Lower leg skin (tissue), 3 donors: ENCODE measurements around the gene ZNF2.

Experiments
- POLR2A ChIP-seq, 2 donors: fragments of 450-650 bp; IDR thresholded peaks; one replicate each; pipeline ENCODE4 v1.6.1; 2016 to 2017; ENCODE audit warnings: antibody characterized with exemption in 2 of 2, mild to moderate bottlenecking in 1 of 2, moderate library complexity in 1 of 2
- TF ChIP-seq, protein P1 (sequence below), 3 donors: fragments of 450-650 bp; IDR thresholded peaks; one replicate each; pipeline ENCODE4 v1.5.1; 2016; ENCODE audit warnings: antibody characterized with exemption in 3 of 3, mild to moderate bottlenecking in 3 of 3, moderate library complexity in 2 of 3

DNA sequence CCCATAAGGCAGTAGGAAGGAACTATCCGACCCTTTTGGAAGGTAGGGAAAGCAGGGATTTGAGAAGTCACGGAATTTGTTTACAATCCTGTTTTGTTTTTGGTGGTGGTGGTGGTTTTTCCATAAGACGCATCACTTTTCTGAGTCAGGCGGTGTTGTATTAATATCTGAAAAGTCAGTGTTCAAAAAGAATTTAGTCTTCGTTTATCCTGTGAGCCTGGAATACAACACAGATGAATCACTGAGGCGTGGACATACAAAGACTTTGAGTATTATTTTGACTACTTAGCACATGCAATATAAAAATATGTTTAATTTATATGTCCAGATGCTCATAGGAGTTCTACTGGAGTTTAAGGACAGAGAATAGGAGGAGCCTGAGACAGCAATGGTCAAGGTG lies 42.5 kb downstream of the ZNF2 start:
- no peak for TF ChIP-seq POLR2A (IDR thresholded peaks at IDR 0.05)
- TF ChIP-seq, protein P1, sequence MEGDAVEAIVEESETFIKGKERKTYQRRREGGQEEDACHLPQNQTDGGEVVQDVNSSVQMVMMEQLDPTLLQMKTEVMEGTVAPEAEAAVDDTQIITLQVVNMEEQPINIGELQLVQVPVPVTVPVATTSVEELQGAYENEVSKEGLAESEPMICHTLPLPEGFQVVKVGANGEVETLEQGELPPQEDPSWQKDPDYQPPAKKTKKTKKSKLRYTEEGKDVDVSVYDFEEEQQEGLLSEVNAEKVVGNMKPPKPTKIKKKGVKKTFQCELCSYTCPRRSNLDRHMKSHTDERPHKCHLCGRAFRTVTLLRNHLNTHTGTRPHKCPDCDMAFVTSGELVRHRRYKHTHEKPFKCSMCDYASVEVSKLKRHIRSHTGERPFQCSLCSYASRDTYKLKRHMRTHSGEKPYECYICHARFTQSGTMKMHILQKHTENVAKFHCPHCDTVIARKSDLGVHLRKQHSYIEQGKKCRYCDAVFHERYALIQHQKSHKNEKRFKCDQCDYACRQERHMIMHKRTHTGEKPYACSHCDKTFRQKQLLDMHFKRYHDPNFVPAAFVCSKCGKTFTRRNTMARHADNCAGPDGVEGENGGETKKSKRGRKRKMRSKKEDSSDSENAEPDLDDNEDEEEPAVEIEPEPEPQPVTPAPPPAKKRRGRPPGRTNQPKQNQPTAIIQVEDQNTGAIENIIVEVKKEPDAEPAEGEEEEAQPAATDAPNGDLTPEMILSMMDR (IDR thresholded peaks at IDR 0.05): no peak
